Renal cortex interstitium (tissue), 11 donors: ENCODE data around the gene SPEF2. TPM values are rescaled to one million over a fixed set of nuclear protein-coding genes. Genes with fewer than 3 reads are reported as not detected.
"Not testable (repeated sequence)": the region's sequence is repeated elsewhere in the genome, so short reads cannot be mapped to it uniquely, and the experiment has no call there.

Experiments
- DNase-seq, 11 donors: peaks; one replicate each; pipeline ENCODE4 v3.0.0-alpha.2; 2013; ENCODE audit warnings: low read depth in 9 of 11, low spot score in 4 of 11; ENCODE audit errors: extremely low read depth in 1 of 11
- polyA plus RNA-seq, 3 donors: library from polyadenylated mRNA; unstranded; fragments of 120-200 nt; gene quantifications; one replicate each; pipeline ENCODE4 v1.2.1, GENCODE V29; 2013; ENCODE audit not compliant: insufficient read length in 3 of 3

Gene SPEF2
- polyA plus RNA-seq, 3 donors = 43.4 to 71.2 (median 55.2) TPM

- no peak for DNase-seq
Measured at GRCh38 chr5:35833224-35833623, 215.6 kb downstream of the SPEF2 start.

GRCh38 chr5:35835796-35836742, 218.4 kb downstream of the SPEF2 start:
- DNase-seq = no peak

GRCh38 chr5:35838370-35839042, 220.8 kb downstream of the SPEF2 start:
- DNase-seq = no peak

- no peak for DNase-seq
Measured at GRCh38 chr5:35842856-35843255, 225.2 kb downstream of the SPEF2 start.

GRCh38 chr5:35845508-35845907, 227.8 kb downstream of the SPEF2 start:
- DNase-seq = not testable (repeated sequence)

GRCh38 chr5:35847491-35847890, 229.8 kb downstream of the SPEF2 start:
- DNase-seq = no peak

- DNase-seq = no peak
Measured at GRCh38 chr5:35847961-35848360, 230.3 kb downstream of the SPEF2 start.

- no peak for DNase-seq
Measured at GRCh38 chr5:35849860-35850259, 232.2 kb downstream of the SPEF2 start.

- no peak for DNase-seq
Measured at GRCh38 chr5:35850967-35851680, 233.5 kb downstream of the SPEF2 start.

GRCh38 chr5:35852084-35852734, 234.5 kb downstream of the SPEF2 start:
- no peak for DNase-seq

GRCh38 chr5:35852773-35853172, 235.1 kb downstream of the SPEF2 start:
- DNase-seq = no peak

GRCh38 chr5:35853631-35854030, 236.0 kb downstream of the SPEF2 start:
- no peak for DNase-seq

GRCh38 chr5:35854248-35854647, 236.6 kb downstream of the SPEF2 start:
- DNase-seq = no peak

- no peak for DNase-seq
Measured at GRCh38 chr5:35855187-35855586, 237.5 kb downstream of the SPEF2 start.

- DNase-seq = not testable (repeated sequence)
Measured at GRCh38 chr5:35856186-35856764, 238.6 kb downstream of the SPEF2 start.

GRCh38 chr5:35856765-35857351, 239.2 kb downstream of the SPEF2 start, which contains the start of gene IL7R:
TSS of gene IL7R (plus strand) at chr5:35856891. CDS start at chr5:35856978, 87 bp downstream.
- DNase-seq = no peak

GRCh38 chr5:35857606-35858205, 240.0 kb downstream of the SPEF2 start:
- no peak for DNase-seq

- DNase-seq = no peak
Measured at GRCh38 chr5:35859101-35859661, 241.5 kb downstream of the SPEF2 start.
